Measurements from ENCODE around the gene DONSON. TPM values are rescaled to one million over a fixed set of nuclear protein-coding genes. Genes with fewer than 3 reads are reported as not detected.
"Not testable (repeated sequence)": the region's sequence is repeated elsewhere in the genome, so short reads cannot be mapped to it uniquely, and the experiment has no call there.

DONSON gene
- total RNA-seq, 4 donors from 2014 or later = 3.5 to 11.2 (median 5.2) TPM

GRCh38 chr21:33619726-33620125 lies 31.2 kb upstream of the DONSON start:
- intact Hi-C loops (cut with DNase I) = no loop called here
- 79% methylated on average over 4 of the region's 4 CpGs for WGBS
- no peaks in the 10 kb centered on the region for H3K4me1 ChIP-seq
- H3K27me3 ChIP-seq = no peaks in the 10 kb centered on the region
- H3K36me3 ChIP-seq = peaks cover 7 to 90% (median 57%) of the 10 kb centered on the region in 4 donors
- TF ChIP-seq CTCF (IDR thresholded peaks at IDR 0.05) (no peak), POLR2A (IDR thresholded peaks at IDR 0.05; ENCODE audit: low read depth) (no peak), EP300 (IDR thresholded peaks at IDR 0.05) (no peak), POLR2AphosphoS5 (IDR thresholded peaks at IDR 0.05) (no peak)
- no peak overlapping the region for H3K27ac ChIP-seq (replicated peaks in 1 of 4)
- no peak for DNase-seq (ENCODE audit: extremely low spot score)
- H3K4me3 ChIP-seq = no peak overlapping the region
- H3K9me3 ChIP-seq = no peaks in the 10 kb centered on the region

DNA sequence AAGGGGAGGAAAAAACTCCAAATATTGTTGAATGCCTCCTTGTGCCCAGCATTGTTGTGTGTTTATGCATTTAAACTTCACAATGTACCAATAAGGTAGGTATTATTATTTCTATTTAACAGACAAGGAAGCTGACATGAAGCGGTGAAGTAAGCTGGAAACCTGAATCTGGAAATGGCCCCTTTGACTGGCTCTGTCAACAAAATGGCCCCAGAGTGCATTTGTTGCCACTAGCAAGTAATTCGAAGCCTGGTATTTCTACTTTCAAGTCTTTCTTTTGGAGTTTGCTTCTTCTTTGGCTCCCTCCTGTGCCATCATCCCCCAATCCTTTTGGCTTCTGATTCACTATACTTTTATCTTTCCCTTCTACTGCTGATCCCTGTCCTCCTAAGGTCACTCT lies 29.9 kb upstream of the DONSON start:
- Histone ChIP-seq H3K4me3 (no peak overlapping the region), H3K4me1 (no peaks in the 10 kb centered on the region), H3K36me3 (peaks cover 7 to 92% (median 61%) of the 10 kb centered on the region in 4 donors), H3K27me3 (no peaks in the 10 kb centered on the region), H3K27ac (replicated peaks in 1 of 4) (no peak overlapping the region), H3K9me3 (no peaks in the 10 kb centered on the region)
- intact Hi-C loops (cut with DNase I) = no loop called here
- no peak for DNase-seq (ENCODE audit: extremely low spot score)
- TF ChIP-seq POLR2AphosphoS5 (IDR thresholded peaks at IDR 0.05) = no peak
- no peak for TF ChIP-seq POLR2A (IDR thresholded peaks at IDR 0.05; ENCODE audit: low read depth)
- TF ChIP-seq CTCF (IDR thresholded peaks at IDR 0.05) = no peak
- TF ChIP-seq EP300 (IDR thresholded peaks at IDR 0.05) = no peak
- 95% methylated on average over 2 of the region's 2 CpGs for WGBS

- H3K4me1 ChIP-seq; H3K4me3 ChIP-seq; H3K27me3 ChIP-seq; DNase-seq (ENCODE audit: extremely low spot score); H3K27ac ChIP-seq (replicated peaks in 1 of 4); H3K9me3 ChIP-seq; intact Hi-C loops (cut with DNase I): not testable (repeated sequence)
- 86% methylated on average over 11 of the region's 11 CpGs for WGBS
- H3K36me3 ChIP-seq = peaks cover 15 to 93% (median 60%) of the 10 kb centered on the region in 4 donors
Observed at GRCh38 chr21:33617565-33617964, 29.1 kb upstream of the DONSON start.

DNA sequence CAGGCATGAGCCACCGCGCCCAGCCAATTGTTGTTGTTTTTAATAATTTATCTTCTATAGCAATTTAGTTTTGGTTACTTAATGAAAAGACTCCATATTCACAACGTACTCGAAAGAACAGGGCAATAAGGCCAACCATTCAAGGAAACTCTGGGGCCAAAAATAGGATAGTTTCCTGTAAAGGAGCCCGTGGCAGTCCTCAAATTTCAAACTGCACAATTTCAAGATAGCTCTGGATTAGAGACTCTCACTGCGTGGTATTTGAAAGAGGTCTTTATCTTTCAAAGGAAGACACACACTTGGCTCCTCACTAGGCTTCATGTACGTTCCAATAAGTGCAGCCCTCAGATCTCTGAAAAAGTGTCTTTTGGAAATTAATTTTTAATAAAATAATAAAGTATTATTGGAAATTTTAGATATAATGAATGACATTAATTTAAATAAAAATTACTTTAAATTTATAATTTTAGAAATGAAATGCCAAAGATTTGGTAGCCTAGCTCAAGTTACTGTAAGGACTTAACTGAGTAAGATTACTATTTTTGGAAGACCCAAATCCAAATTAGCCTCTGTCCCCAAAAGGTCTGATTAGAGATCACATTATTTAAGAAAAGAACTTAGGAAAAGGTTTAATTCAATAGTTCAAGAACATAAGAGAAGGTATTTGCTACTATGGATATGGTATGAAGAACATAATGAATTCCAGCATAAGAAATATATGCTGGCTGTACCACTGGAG lies 22.7 kb upstream of the DONSON start:
- H3K27ac ChIP-seq (replicated peaks in 1 of 4) = no peak overlapping the region
- DNase-seq (ENCODE audit: extremely low spot score) = no peak
- H3K4me1 ChIP-seq = peaks cover 0 to 2% (median 0%) of the 10 kb centered on the region in 4 donors
- no peak for TF ChIP-seq CTCF (IDR thresholded peaks at IDR 0.05)
- no peak for TF ChIP-seq EP300 (IDR thresholded peaks at IDR 0.05)
- TF ChIP-seq POLR2A (IDR thresholded peaks at IDR 0.05; ENCODE audit: low read depth) = no peak
- no peak for TF ChIP-seq POLR2AphosphoS5 (IDR thresholded peaks at IDR 0.05)
- peaks cover 11 to 97% (median 66%) of the 10 kb centered on the region in 4 donors for H3K36me3 ChIP-seq
- H3K9me3 ChIP-seq = no peaks in the 10 kb centered on the region
- no peaks in the 10 kb centered on the region for H3K27me3 ChIP-seq
- WGBS = 93% methylated on average over 7 of the region's 7 CpGs
- intact Hi-C loops (cut with DNase I) = no loop called here
- H3K4me3 ChIP-seq = no peak overlapping the region

DNA sequence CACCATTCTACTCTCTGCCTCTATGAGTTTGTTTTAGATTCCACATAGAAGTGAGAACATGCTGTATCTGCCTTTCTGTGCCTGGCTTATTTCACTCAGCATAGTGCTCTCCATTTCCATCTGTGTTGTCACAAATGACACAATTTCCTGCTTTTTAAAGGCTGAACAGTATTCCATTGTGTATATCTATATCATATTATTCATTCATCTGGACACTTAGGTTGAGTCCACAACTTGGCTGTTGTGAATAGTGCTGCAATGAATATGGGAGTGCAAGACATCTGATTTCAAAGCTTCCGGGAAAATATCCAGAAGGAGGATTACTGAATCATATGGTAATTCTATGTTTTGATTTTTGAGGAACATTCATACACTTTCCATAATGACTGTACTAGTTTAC lies 20.1 kb upstream of the DONSON start:
- no peaks in the 10 kb centered on the region for H3K9me3 ChIP-seq
- H3K4me1 ChIP-seq = peaks cover 0 to 2% (median 0%) of the 10 kb centered on the region in 4 donors
- peaks cover 16 to 88% (median 50%) of the 10 kb centered on the region in 4 donors for H3K36me3 ChIP-seq
- 33% methylated on average over 1 of the region's 1 CpG for WGBS
- H3K27ac ChIP-seq (replicated peaks in 1 of 4) = no peak overlapping the region
- TF ChIP-seq CTCF (IDR thresholded peaks at IDR 0.05) (no peak), POLR2AphosphoS5 (IDR thresholded peaks at IDR 0.05) (no peak), POLR2A (IDR thresholded peaks at IDR 0.05; ENCODE audit: low read depth) (no peak), EP300 (IDR thresholded peaks at IDR 0.05) (no peak)
- no peak for DNase-seq (ENCODE audit: extremely low spot score)
- intact Hi-C loops (cut with DNase I) = no loop called here
- H3K27me3 ChIP-seq = no peaks in the 10 kb centered on the region
- no peak overlapping the region for H3K4me3 ChIP-seq

All from esophagus muscularis mucosa (tissue), 4 donors.